PC-9 (cell line): ENCODE results near the gene C20orf202. TPM values are rescaled to one million over a fixed set of nuclear protein-coding genes. Genes with fewer than 3 reads are reported as not detected.

Experiments
- BruUV-seq: library from RNA; stranded (reverse); fragments of 400-500 nt; replicated peaks from 2 replicates; lab custom pipeline; 2021; lab: Mats Ljungman, UMichigan
- CTCF ChIA-PET: fragments of 300-600 bp; sonication (Branson Sonifier 250); formaldehyde crosslinking; loops from one replicate; lab custom pipeline; 2022; ENCODE audit warnings: antibody characterized with exemption; lab: Charles Lee
- POLR2A ChIA-PET: fragments of 300-600 bp; sonication (Branson Sonifier 250); formaldehyde crosslinking; loops from one replicate; lab custom pipeline; 2022; ENCODE audit warnings: antibody characterized with exemption; ENCODE audit not compliant: unreplicated experiment; lab: Charles Lee
- DNase-seq, 2 experiments: peaks; one replicate each; pipeline versions ENCODE4 v3.0.0 to v3.0.0-alpha.2; 2015 to 2022; ENCODE audit warnings: mixed read lengths in 1 of 2
- H2AFZ ChIP-seq: fragments of 200-600 bp; sonication (generic); 2 replicates; pipeline ENCODE4 v1.8.1; 2017; ENCODE audit warnings: antibody characterized with exemption
- H3F3A ChIP-seq: fragments of 200-600 bp; sonication (generic); 2 replicates; pipeline ENCODE4 v1.8.1; 2017; ENCODE audit warnings: antibody characterized with exemption, mild to moderate bottlenecking, low read depth; ENCODE audit not compliant: insufficient read depth
- H3K27ac ChIP-seq: fragments of 200-600 bp; sonication (generic); 2 replicates; pipeline ENCODE4 v1.6.1; 2016; ENCODE audit warnings: mixed run types
- H3K27me3 ChIP-seq: fragments of 200-600 bp; sonication (generic); 2 replicates; pipeline ENCODE4 v1.6.1; 2016; ENCODE audit warnings: low read depth, mixed run types; ENCODE audit not compliant: insufficient read depth
- H3K36me3 ChIP-seq: fragments of 200-600 bp; sonication (generic); 2 replicates; pipeline ENCODE4 v1.6.1; 2016; ENCODE audit warnings: low read depth, mixed run types
- H3K4me1 ChIP-seq: fragments of 200-600 bp; sonication (generic); replicated peaks from 2 replicates; pipeline ENCODE4 v1.6.1; 2016; ENCODE audit warnings: mixed run types; ENCODE audit not compliant: insufficient read depth
- H3K4me2 ChIP-seq: fragments of 200-600 bp; sonication (generic); 2 replicates; pipeline ENCODE4 v1.6.1; 2017; ENCODE audit warnings: mixed run types
- H3K4me3 ChIP-seq: fragments of 200-600 bp; sonication (generic); 2 replicates; pipeline ENCODE4 v1.6.1; 2016; ENCODE audit warnings: mixed run types
- H3K79me2 ChIP-seq: fragments of 200-600 bp; sonication (generic); 2 replicates; pipeline ENCODE4 v1.6.1; 2017; ENCODE audit warnings: low read depth, mixed run types
- H3K9me2 ChIP-seq: fragments of 200-600 bp; sonication (generic); 2 replicates; pipeline ENCODE4 v1.8.1; 2017; ENCODE audit warnings: mild to moderate bottlenecking; ENCODE audit not compliant: insufficient read depth
- H3K9me3 ChIP-seq: fragments of 200-600 bp; sonication (generic); 2 replicates; pipeline ENCODE4 v1.8.1; 2016; ENCODE audit warnings: low read depth; ENCODE audit not compliant: insufficient read depth
- H4K20me1 ChIP-seq: fragments of 200-600 bp; sonication (generic); 2 replicates; pipeline ENCODE4 v1.8.1; 2017; ENCODE audit not compliant: insufficient read depth
- EZH2 ChIP-seq: fragments of 200-600 bp; sonication (generic); IDR thresholded peaks from 2 replicates; pipeline ENCODE4 v1.8.0; 2017; ENCODE audit warnings: antibody characterized with exemption, low read depth
- intact Hi-C: fragments of 100-400 bp; cut with micrococcal nuclease; formaldehyde crosslinking; loops from one replicate; pipeline ENCODE4 v1.10.0; 2022; ENCODE audit not compliant: unreplicated experiment
- total RNA-seq: library from RNA; stranded (reverse); gene quantifications from 2 replicates; pipeline ENCODE4 v1.2.3, GENCODE V29; 2021
- TF ChIP-seq, protein P1 (sequence below): fragments of 200-600 bp; sonication (generic); conservative IDR thresholded peaks from 2 replicates; pipeline ENCODE4 v1.6.1; 2017; ENCODE audit warnings: mixed run types, antibody characterized with exemption, mild to moderate bottlenecking, moderate library complexity

C20orf202 gene
- total RNA-seq, 1 experiment from 2014 or later, result not detected

- no peaks in the 10 kb centered on the region for H3K4me1 ChIP-seq
- H2AFZ ChIP-seq, result no peak overlapping the region
- H3K4me3 ChIP-seq, result no peak overlapping the region
- POLR2A ChIA-PET, result no interaction called here
- no peak overlapping the region for H3K27ac ChIP-seq
- H4K20me1 ChIP-seq, result peaks cover under 1% of the 10 kb centered on the region; the same call in 1 of the 2 replicates
- no peak for DNase-seq
- BruUV-seq, result no TSS peak
- no peaks in the 10 kb centered on the region; the same call in 1 of the 2 replicates for H3K79me2 ChIP-seq
- TF ChIP-seq, protein P1, sequence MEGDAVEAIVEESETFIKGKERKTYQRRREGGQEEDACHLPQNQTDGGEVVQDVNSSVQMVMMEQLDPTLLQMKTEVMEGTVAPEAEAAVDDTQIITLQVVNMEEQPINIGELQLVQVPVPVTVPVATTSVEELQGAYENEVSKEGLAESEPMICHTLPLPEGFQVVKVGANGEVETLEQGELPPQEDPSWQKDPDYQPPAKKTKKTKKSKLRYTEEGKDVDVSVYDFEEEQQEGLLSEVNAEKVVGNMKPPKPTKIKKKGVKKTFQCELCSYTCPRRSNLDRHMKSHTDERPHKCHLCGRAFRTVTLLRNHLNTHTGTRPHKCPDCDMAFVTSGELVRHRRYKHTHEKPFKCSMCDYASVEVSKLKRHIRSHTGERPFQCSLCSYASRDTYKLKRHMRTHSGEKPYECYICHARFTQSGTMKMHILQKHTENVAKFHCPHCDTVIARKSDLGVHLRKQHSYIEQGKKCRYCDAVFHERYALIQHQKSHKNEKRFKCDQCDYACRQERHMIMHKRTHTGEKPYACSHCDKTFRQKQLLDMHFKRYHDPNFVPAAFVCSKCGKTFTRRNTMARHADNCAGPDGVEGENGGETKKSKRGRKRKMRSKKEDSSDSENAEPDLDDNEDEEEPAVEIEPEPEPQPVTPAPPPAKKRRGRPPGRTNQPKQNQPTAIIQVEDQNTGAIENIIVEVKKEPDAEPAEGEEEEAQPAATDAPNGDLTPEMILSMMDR, result no peak
- no peak for TF ChIP-seq EZH2
- no peaks in the 10 kb centered on the region for H3F3A ChIP-seq
- intact Hi-C loops, result no loop called here
- no peaks in the 10 kb centered on the region for H3K9me3 ChIP-seq
- CTCF ChIA-PET, result no interaction called here
- no peaks in the 10 kb centered on the region for H3K27me3 ChIP-seq
- H3K4me2 ChIP-seq, result no peak overlapping the region
- no peaks in the 10 kb centered on the region for H3K9me2 ChIP-seq
- H3K36me3 ChIP-seq, result peaks cover 7% of the 10 kb centered on the region; the same call in 1 of the 2 replicates
These were observed 47.9 kb upstream of the C20orf202 start for GRCh38 chr20:1155342-1155741.

GRCh38 chr20:1160496-1160895, 42.8 kb upstream of the C20orf202 start:
- Histone ChIP-seq H3K4me2 (no peak overlapping the region), H3K9me3 (no peaks in the 10 kb centered on the region), H3K36me3 (0 out of 2 replicates have a peak, but pooled peaks cover 5% of the 10 kb centered on the region), H3F3A (no peaks in the 10 kb centered on the region), H3K27ac (no peak overlapping the region), H3K4me1 (no peaks in the 10 kb centered on the region), H3K79me2 (no peaks in the 10 kb centered on the region), H3K27me3 (no peaks in the 10 kb centered on the region), H4K20me1 (no peaks in the 10 kb centered on the region), H3K4me3 (no peak overlapping the region), H3K9me2 (no peaks in the 10 kb centered on the region), H2AFZ (no peak overlapping the region)
- TF ChIP-seq EZH2, result no peak
- TF ChIP-seq, protein P1, result no peak
- intact Hi-C loops, result no loop called here
- no peak for DNase-seq
- CTCF ChIA-PET, result no interaction called here
- POLR2A ChIA-PET, result no interaction called here
- no TSS peak for BruUV-seq

GRCh38 chr20:1160991-1161390, 42.3 kb upstream of the C20orf202 start:
- Histone ChIP-seq H3K36me3 (0 out of 2 replicates have a peak, but pooled peaks cover 5% of the 10 kb centered on the region), H3K9me2 (no peaks in the 10 kb centered on the region), H3K4me3 (no peak overlapping the region), H3K9me3 (no peaks in the 10 kb centered on the region), H3K79me2 (no peaks in the 10 kb centered on the region), H4K20me1 (no peaks in the 10 kb centered on the region), H3K4me2 (no peak overlapping the region), H3F3A (no peaks in the 10 kb centered on the region), H3K4me1 (no peaks in the 10 kb centered on the region), H3K27ac (no peak overlapping the region), H2AFZ (no peak overlapping the region), H3K27me3 (no peaks in the 10 kb centered on the region)
- no peak for DNase-seq
- intact Hi-C loops, result no loop called here
- no TSS peak for BruUV-seq
- TF ChIP-seq, protein P1, result no peak
- TF ChIP-seq EZH2, result no peak
- POLR2A ChIA-PET, result no interaction called here
- CTCF ChIA-PET, result no interaction called here
